GM21619 (cell line): ENCODE data around the gene PRPF39.
A peak's percentile ranks its signal among the peaks of the same experiment; 100 is the strongest.
"Not testable (repeated sequence)": the region's sequence is repeated elsewhere in the genome, so short reads cannot be mapped to it uniquely, and the experiment has no call there.

Source experiments
- ATAC-seq: cut with Tn5 transposase; IDR thresholded peaks from one replicate; pipeline ENCODE4 v1.9.1; 2021; ENCODE audit not compliant: unreplicated experiment

PRPF39 gene

GRCh38 chr14:45135156-45135555 is 51.2 kb downstream of the PRPF39 start:
- no peak for ATAC-seq

- ATAC-seq = peak; percentile 37
Observed at GRCh38 chr14:45135659-45136395, 51.9 kb downstream of the PRPF39 start, which contains the start of gene FANCM. TSS of gene FANCM (plus strand) at chr14:45135930. CDS start at chr14:45136032, 102 bp downstream.

GRCh38 chr14:45136399-45136798 is 52.5 kb downstream of the PRPF39 start:
- no peak for ATAC-seq

- no peak for ATAC-seq
Observed at GRCh38 chr14:45140661-45141187, 56.8 kb downstream of the PRPF39 start.

- ATAC-seq = not testable (repeated sequence)
Observed at GRCh38 chr14:45142083-45142482, 58.2 kb downstream of the PRPF39 start.

- peak; percentile 55 for ATAC-seq
Observed at GRCh38 chr14:45144658-45145057, 60.7 kb downstream of the PRPF39 start.

- ATAC-seq = peak; percentile 72
Observed at GRCh38 chr14:45145214-45145613, 61.3 kb downstream of the PRPF39 start.

GRCh38 chr14:45149602-45150001 is 65.7 kb downstream of the PRPF39 start:
- ATAC-seq = no peak

GRCh38 chr14:45150386-45150890 is 66.5 kb downstream of the PRPF39 start:
- no peak for ATAC-seq

GRCh38 chr14:45156067-45156466 is 72.2 kb downstream of the PRPF39 start:
- ATAC-seq = no peak
